K562 (cell line): ENCODE data around the gene TSPAN18. TPM values are rescaled to one million over a fixed set of nuclear protein-coding genes. Genes with fewer than 3 reads are reported as not detected.
A peak's percentile ranks its signal among the peaks of the same experiment; 100 is the strongest.

ENCODE experiments used
- ATAC-seq: fragments of 200-7000 bp; cut with Tn5 transposase; 3 replicates; pipeline ENCODE4 v1.9.1; 2020; ENCODE audit warnings: moderate library complexity
- Bru-seq: library from RNA; stranded (reverse); fragments of 400-500 nt; gene quantifications from one replicate; lab custom pipeline; 2021; lab: Mats Ljungman, UMichigan
- BruChase-seq, 2 experiments: library from RNA; stranded (reverse); fragments of 400-500 nt; gene quantifications; one replicate each; lab custom pipeline; 2021; lab: Mats Ljungman, UMichigan
- BruUV-seq: library from RNA; stranded (reverse); fragments of 400-500 nt; replicated peaks from 2 replicates; lab custom pipeline; 2021; lab: Mats Ljungman, UMichigan
- CTCF ChIA-PET: fragments of 300-600 bp; formaldehyde crosslinking; extraction: SDS; loops from one replicate; lab custom pipeline; 2021; ENCODE audit warnings: low intra/inter-chr PET ratio; lab: Yijun Ruan, JAX
- POLR2A ChIA-PET: fragments of 300-600, 350-650 bp; sonication (Branson Sonifier 250); formaldehyde crosslinking; extraction: SDS; loops from one replicate; lab custom pipeline; 2021; ENCODE audit warnings: antibody characterized with exemption, inconsistent platforms; lab: Yijun Ruan, JAX
- DNase-seq, 4 experiments: peaks; one replicate each; pipeline versions ENCODE4 v3.0.0 to v3.0.0-alpha.2; 2011 to 2018; ENCODE audit warnings: low spot score in 3 of 4, mixed read lengths in 3 of 4; ENCODE audit errors: extremely low read depth in 1 of 4
- FAIRE-seq: peaks from 2 replicates; lab custom pipeline; 2011; peaks lifted over from hg19 to GRCh38; lab: Jason Lieb, UNC
- H2AFZ ChIP-seq: 2 replicates; pipeline ENCODE4 v1.6.0; 2011; ENCODE audit warnings: low read depth, low read length, control low read depth, inconsistent platforms
- H3K27ac ChIP-seq: fragments of 200-600 bp; 3 replicates; pipeline ENCODE4 v1.8.0; 2011; ENCODE audit warnings: low read depth, mild to moderate bottlenecking, control low read depth, inconsistent platforms, low read length, moderate library complexity, mixed read lengths; ENCODE audit errors: extremely low read depth
- H3K27me3 ChIP-seq, 2 experiments: fragments of 300-600 bp in 1 of 2; 2 replicates in 1 of 2; 3 replicates in 1 of 2; pipeline versions ENCODE4 v1.6.0 to v1.8.0; 2011; ENCODE audit warnings: inconsistent platforms in 2 of 2, low read length in 2 of 2, mild to moderate bottlenecking in 1 of 2, mixed read lengths in 1 of 2, moderate library complexity in 1 of 2; ENCODE audit not compliant: control insufficient read depth in 2 of 2, insufficient read depth in 2 of 2
- H3K36me3 ChIP-seq: fragments of 300-600 bp; 3 replicates; pipeline ENCODE4 v1.8.0; 2011; ENCODE audit warnings: mild to moderate bottlenecking, low read length, inconsistent platforms; ENCODE audit not compliant: control insufficient read depth, insufficient read depth
- H3K4me1 ChIP-seq, 2 experiments: fragments of 200-600 bp in 1 of 2; replicated peaks in 1 of 2; 2 replicates in 1 of 2; 3 replicates in 1 of 2; pipeline versions ENCODE4 v1.5.1 to v1.8.0; 2011; ENCODE audit warnings: inconsistent platforms in 2 of 2, low read length in 2 of 2, mild to moderate bottlenecking in 1 of 2, mixed read lengths in 1 of 2, moderate library complexity in 1 of 2; ENCODE audit not compliant: control insufficient read depth in 2 of 2, insufficient read depth in 2 of 2
- H3K4me2 ChIP-seq: 2 replicates; pipeline ENCODE4 v1.6.1; 2011; ENCODE audit warnings: low read length, control low read depth, inconsistent platforms, mixed read lengths; ENCODE audit not compliant: insufficient read depth
- H3K4me3 ChIP-seq: fragments of 200-600 bp; sonication (generic), shearing (Covaris generic); 2 replicates; pipeline ENCODE4 v1.5.1; 2016; ENCODE audit warnings: control low read depth, inconsistent platforms
- H3K79me2 ChIP-seq: fragments of 200-600 bp; 3 replicates; pipeline ENCODE4 v1.8.0; 2011; ENCODE audit warnings: low read length, inconsistent platforms; ENCODE audit not compliant: control insufficient read depth, insufficient read depth
- H3K9ac ChIP-seq, 2 experiments: 2 replicates each; pipeline versions ENCODE4 v1.6.0 to v1.6.1; 2011; ENCODE audit warnings: low read depth in 2 of 2, low read length in 2 of 2, control low read depth in 1 of 2, inconsistent platforms in 1 of 2, mild to moderate bottlenecking in 1 of 2, mixed read lengths in 1 of 2; ENCODE audit not compliant: insufficient read depth in 1 of 2
- H3K9me1 ChIP-seq: one replicate; pipeline ENCODE4 v1.6.0; 2011; ENCODE audit warnings: inconsistent platforms, mild to moderate bottlenecking, low read length, moderate library complexity; ENCODE audit not compliant: control insufficient read depth, insufficient read depth
- H3K9me3 ChIP-seq: replicated peaks from 2 replicates; pipeline ENCODE4 v1.5.1; 2011; ENCODE audit warnings: low read depth, low read length, inconsistent platforms; ENCODE audit not compliant: control insufficient read depth, insufficient read depth
- H4K20me1 ChIP-seq: replicated peaks from 2 replicates; pipeline ENCODE4 v1.6.1; 2011; ENCODE audit warnings: low read length, inconsistent platforms, mixed read lengths; ENCODE audit not compliant: control insufficient read depth, insufficient read depth
- ELF1 ChIP-seq: fragments of 200-800 bp; sonication (Bioruptor generic); IDR thresholded peaks from 2 replicates; pipeline ENCODE4 v1.6.1; 2016; ENCODE audit warnings: missing genetic modification characterization, missing compliant biosample characterization
- ELF2 ChIP-seq: fragments of 250-450 bp; sonication (Bioruptor Pico); IDR thresholded peaks from 2 replicates; pipeline ENCODE4 v1.5.0; 2021; ENCODE audit warnings: mild to moderate bottlenecking
- NR2C2 ChIP-seq, 2 experiments: fragments of 200-800 bp in 1 of 2; sonication (Bioruptor generic) in 1 of 2; sonication (generic) in 1 of 2; formaldehyde crosslinking in 1 of 2; IDR thresholded peaks; 2 replicates each; pipeline versions ENCODE4 v1.6.1 to v1.8.0; 2016 to 2022; ENCODE audit warnings: mild to moderate bottlenecking in 1 of 2, missing compliant biosample characterization in 1 of 2, missing genetic modification characterization in 1 of 2, missing genetic modification reagents in 1 of 2
- RCOR1 ChIP-seq, 2 experiments: IDR thresholded peaks; 2 replicates each; pipeline ENCODE4 v1.6.1; 2012; ENCODE audit warnings: low read depth in 2 of 2, low read length in 2 of 2, borderline replicate concordance in 1 of 2, improper control_type of control experiment in 1 of 2
- THAP7 ChIP-seq: fragments of 250-450 bp; sonication (Bioruptor Pico); IDR thresholded peaks from 2 replicates; pipeline ENCODE4 v1.5.0; 2021
- ZNF76 ChIP-seq: fragments of 250-450 bp; sonication (Bioruptor Pico); IDR thresholded peaks from 2 replicates; pipeline ENCODE4 v1.4.0; 2020; ENCODE audit warnings: mild to moderate bottlenecking, moderate library complexity, borderline replicate concordance
- whole genome bisulfite sequencing: fragments of 100-300 bp; shearing (Covaris generic); methylation state at CpG from one replicate; pipeline ENCODE4 v1.1.6; 2016; ENCODE audit warnings: low coverage, mixed read lengths; ENCODE audit not compliant: insufficient coverage; ENCODE audit errors: missing lambda C conversion rate; 5-methylcytosine and 5-hydroxymethylcytosine counted together
- in situ Hi-C: fragments of 300-500 bp; cut with MboI; formaldehyde crosslinking; loops from 4 replicates; pipeline ENCODE4 v1.15.0; 2018; ENCODE audit warnings: inconsistent platforms, mixed read lengths
- intact Hi-C: fragments of 100-400 bp; cut with micrococcal nuclease; formaldehyde crosslinking; loops from 2 replicates; pipeline ENCODE4 v1.14.2; 2022
- long read RNA-seq, 3 experiments: library from polyadenylated mRNA in 2 of 3; library from RNA in 1 of 3; unstranded in 2 of 3; stranded (forward) in 1 of 3; transcript quantifications; one replicate each; pipeline ENCODE4 v2.0.0, GENCODE V29; 2019 to 2022
- polyA minus RNA-seq, 3 experiments: library from RNA; depleted of rRNA, polyadenylated mRNA; stranded (reverse); fragments of >200 nt; gene quantifications; 2 replicates each; pipeline ENCODE4 v1.2.3, GENCODE V29; 2011
- polyA plus RNA-seq, 8 experiments: library from polyadenylated mRNA; depleted of rRNA in 4 of 8; stranded (reverse) in 5 of 8; unstranded in 3 of 8; fragments of >200 nt; fragmentation: Nextera tagmentation in 2 of 8; fragmentation: Illumina TruSeq in 1 of 8; extraction: Ambion mirVana in 2 of 8; extraction: Trizol in 1 of 8; gene quantifications; 2 replicates each; pipeline versions ENCODE4 v1.2.1 to v1.2.3, GENCODE V29; 2011 to 2014; ENCODE audit warnings: inconsistent platforms in 1 of 8, missing spikeins in 1 of 8
- total RNA-seq, 7 experiments: library from RNA; depleted of rRNA in 6 of 7; stranded (reverse); fragments of >200 nt in 6 of 7; fragmentation: Illumina TruSeq in 2 of 7; extraction: Trizol in 2 of 7; gene quantifications; 2 replicates each; pipeline versions ENCODE4 v1.2.1 to v1.2.3, GENCODE V29; 2011 to 2021; ENCODE audit warnings: low replicate concordance in 1 of 7
- TF ChIP-seq, protein P1 (sequence below), 2 experiments: IDR thresholded peaks; 2 replicates each; pipeline ENCODE4 v1.6.1; 2011; ENCODE audit warnings: borderline replicate concordance in 1 of 2, control low read depth in 1 of 2, low read depth in 1 of 2, low read length in 1 of 2, mild to moderate bottlenecking in 1 of 2, mixed read lengths in 1 of 2, moderate library complexity in 1 of 2; ENCODE audit not compliant: insufficient read depth in 1 of 2, insufficient read length in 1 of 2, poor library complexity in 1 of 2, severe bottlenecking in 1 of 2; ENCODE audit errors: extremely low read depth in 1 of 2
- TF ChIP-seq, protein P2 (sequence below): sonication (generic); IDR thresholded peaks from 2 replicates; pipeline ENCODE4 v1.6.1; 2016

Gene TSPAN18
- 0.25 TPM in 1 of 2 replicates, not detected in the other for total RNA-seq (2011; cell fraction: chromatin; rRNA removed; ENCODE audit: low replicate concordance)
- total RNA-seq (2011; cell fraction: nucleolus; rRNA removed) = not detected in 2 replicates
- total RNA-seq (2011; cell fraction: nucleoplasm; rRNA removed) = not detected in 2 replicates
- 0.20 TPM in 1 of 2 replicates, not detected in the other for total RNA-seq (2014; rRNA removed)
- total RNA-seq (2014; rRNA removed; fragmentation: Illumina TruSeq; extraction: Trizol) = 0.10 and 0.22 TPM in 2 replicates
- 0.22 and 0.26 TPM in 2 replicates for total RNA-seq (2015; rRNA removed; fragmentation: Illumina TruSeq; extraction: Trizol)
- total RNA-seq (2021) = 0.35 and 0.60 TPM in 2 replicates
- 0.12 TPM in 1 of 2 replicates, not detected in the other for polyA plus RNA-seq (2011; rRNA removed)
- 0.01 and 0.06 TPM in 2 replicates for polyA plus RNA-seq (2011; cell fraction: cytosol; rRNA removed)
- polyA plus RNA-seq (2011; cell fraction: nucleus; rRNA removed) = 0.10 and 0.14 TPM in 2 replicates
- 0.79 and 2.3 TPM in 2 replicates for polyA plus RNA-seq (2012)
- 0.34 and 0.61 TPM in 2 replicates for polyA plus RNA-seq (2014; fragmentation: Illumina TruSeq; extraction: Trizol)
- not detected for polyA plus RNA-seq (2014; fragmentation: Nextera tagmentation; extraction: Ambion mirVana)
- polyA plus RNA-seq (2014; rRNA removed) = 0.17 and 0.59 TPM in 2 replicates
- not detected in 2 replicates for polyA minus RNA-seq (2011; rRNA and poly(A)+ RNA removed)
- polyA minus RNA-seq (2011; cell fraction: cytosol; rRNA and poly(A)+ RNA removed) = not detected in 2 replicates
- 0.11 TPM in 1 of 2 replicates, not detected in the other for polyA minus RNA-seq (2011; cell fraction: nucleus; rRNA and poly(A)+ RNA removed)
- Bru-seq, nascent RNA = percentile 27 among the genes with signal in this experiment
- percentile 21 among the genes with signal in this experiment for BruChase-seq, experiment 1, labeled RNA remaining after a 2-hour chase
- percentile 18 among the genes with signal in this experiment for BruChase-seq, experiment 2, labeled RNA remaining after a 6-hour chase
- long read RNA-seq, experiment 1 = 0 reads
- long read RNA-seq, experiment 2 = 0 reads
- long read RNA-seq, experiment 3 = 0 reads

GRCh38 chr11:44726283-44727113, at the start of gene TSPAN18:
Gene TSPAN18 (plus strand): TSS chr11:44726962. CDS start chr11:44906417, 179,455 bp downstream.
- POLR2A ChIA-PET = interaction anchor here (0.5 to 0.9 kb wide), 6 partner anchors 15 to 447 kb away, joined by 3 read pairs; no protein-coding TSS in a partner anchor
- in situ Hi-C loops = no loop called here
- no TSS peak for BruUV-seq
- DNase-seq = peak; percentile 49 to 70 (median 64)
- Histone ChIP-seq H3K9me3 (no peaks in the 10 kb centered on the region), H3K9me1 (no peaks in the 10 kb centered on the region), H3K79me2 (no peaks in the 10 kb centered on the region), H3K4me1 (peaks cover 7 to 18% of the 10 kb centered on the region in 2 experiments; a peak in 4 of 5 replicates), H3K27me3 (peaks cover 8 to 61% of the 10 kb centered on the region in 2 experiments; a peak in 4 of 5 replicates), H3K4me2 (peak within 1 kb of the TSS; percentile 40; the same call in 1 of the 2 replicates), H3K27ac (peak within 1 kb of the TSS; percentile 33; the same call in 1 of the 3 replicates), H4K20me1 (peaks cover 7% of the 10 kb centered on the region; the same call in 1 of the 2 replicates), H3K9ac (peak within 1 kb of the TSS in 1 of 2 experiments; percentile 57; a peak in 2 of 4 replicates), H3K4me3 (peak within 1 kb of the TSS; percentile 25), H2AFZ (0 out of 2 replicates have a peak within 1 kb of the TSS, but pooled peaks have one; percentile 62), H3K36me3 (no peaks in the 10 kb centered on the region)
- ATAC-seq = peak; percentile 56
- 4% methylated on average over 22 of the region's 67 CpGs for WGBS
- no peak for FAIRE-seq
- CTCF ChIA-PET = interaction anchor here (2.7 kb wide), 1 partner anchor 167 kb away, joined by 13 read pairs; no protein-coding TSS in a partner anchor
- intact Hi-C loops = loop anchor here (5.0 kb wide), 1 partner anchor 51 kb away; no protein-coding TSS in a partner anchor
- TF ChIP-seq ELF1 (tag) (peak; percentile 61), NR2C2 (CRISPR knock-in tag; IDR thresholded peaks at IDR 0.05) (no peak), NR2C2 (tag; IDR thresholded peaks at IDR 0.05) (peak; percentile 85), ELF2 (CRISPR knock-in tag) (0 out of 2 replicates have a peak, but pooled peaks have one; percentile 43), RCOR1 (IDR thresholded peaks at IDR 0.05; ENCODE audit: borderline replicate concordance in 1 of 2, low read depth in 2 of 2, low read length in 2 of 2) (peak in 1 of 2 experiments; percentile 80; a peak in 2 of 4 replicates), ZNF76 (CRISPR knock-in tag) (no peak), THAP7 (CRISPR knock-in tag) (0 out of 2 replicates have a peak, but pooled peaks have one; percentile 1)
- TF ChIP-seq, protein P1, sequence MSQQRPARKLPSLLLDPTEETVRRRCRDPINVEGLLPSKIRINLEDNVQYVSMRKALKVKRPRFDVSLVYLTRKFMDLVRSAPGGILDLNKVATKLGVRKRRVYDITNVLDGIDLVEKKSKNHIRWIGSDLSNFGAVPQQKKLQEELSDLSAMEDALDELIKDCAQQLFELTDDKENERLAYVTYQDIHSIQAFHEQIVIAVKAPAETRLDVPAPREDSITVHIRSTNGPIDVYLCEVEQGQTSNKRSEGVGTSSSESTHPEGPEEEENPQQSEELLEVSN (IDR thresholded peaks at IDR 0.05; ENCODE audit: borderline replicate concordance in 1 of 2, extremely low read depth in 1 of 2, insufficient read depth in 1 of 2, insufficient read length in 1 of 2, low read depth in 1 of 2, low read length in 1 of 2, poor library complexity in 1 of 2, severe bottlenecking in 1 of 2) = peak in 1 of 2 experiments; percentile 17
- TF ChIP-seq, protein P2, sequence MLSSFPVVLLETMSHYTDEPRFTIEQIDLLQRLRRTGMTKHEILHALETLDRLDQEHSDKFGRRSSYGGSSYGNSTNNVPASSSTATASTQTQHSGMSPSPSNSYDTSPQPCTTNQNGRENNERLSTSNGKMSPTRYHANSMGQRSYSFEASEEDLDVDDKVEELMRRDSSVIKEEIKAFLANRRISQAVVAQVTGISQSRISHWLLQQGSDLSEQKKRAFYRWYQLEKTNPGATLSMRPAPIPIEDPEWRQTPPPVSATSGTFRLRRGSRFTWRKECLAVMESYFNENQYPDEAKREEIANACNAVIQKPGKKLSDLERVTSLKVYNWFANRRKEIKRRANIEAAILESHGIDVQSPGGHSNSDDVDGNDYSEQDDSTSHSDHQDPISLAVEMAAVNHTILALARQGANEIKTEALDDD = 0 out of 2 replicates have a peak, but pooled peaks have one; percentile 26
